Measurements from ENCODE around the gene LDAF1. TPM values are rescaled to one million over a fixed set of nuclear protein-coding genes. Genes with fewer than 3 reads are reported as not detected.
A peak's percentile ranks its signal among the peaks of the same experiment; 100 is the strongest.

The LDAF1 gene
- total and polyA plus RNA-seq, 4 donors = 10.4 to 45.6 (median 20.4) TPM

GRCh38 chr16:21128991-21129390 is 29.5 kb upstream of the LDAF1 start:
- Histone ChIP-seq H3K9me3 (ENCODE audit: control insufficient read depth in 4 of 4, insufficient read depth in 3 of 4, low read length in 3 of 4) (no peaks in the 10 kb centered on the region), H3K9ac (ENCODE audit: insufficient read depth in 1 of 2, low read length in 2 of 2) (no peak overlapping the region), H3K4me3 (no peak overlapping the region), H3K27me3 (ENCODE audit: control insufficient read depth in 3 of 3, insufficient read depth in 3 of 3, low read length in 2 of 3) (no peaks in the 10 kb centered on the region), H3K27ac (ENCODE audit: low read depth in 1 of 2, low read length in 1 of 2) (no peak overlapping the region), H3K36me3 (ENCODE audit: control insufficient read depth in 4 of 4, insufficient read depth in 4 of 4, low read length in 4 of 4) (no peaks in the 10 kb centered on the region), H3K4me1 (ENCODE audit: control insufficient read depth in 5 of 5, insufficient read depth in 5 of 5, low read length in 5 of 5) (no peaks in the 10 kb centered on the region)
- WGBS, 2 donors = 87 to 90% methylated on average over 6 of the region's 6 CpGs
- TF ChIP-seq CTCF (IDR thresholded peaks at IDR 0.05; ENCODE audit: control extremely low read depth, extremely low read depth) = no peak
- no peak for DNase-seq
- no peak for ATAC-seq (ENCODE audit: insufficient read depth, low FRiP score)

DNA sequence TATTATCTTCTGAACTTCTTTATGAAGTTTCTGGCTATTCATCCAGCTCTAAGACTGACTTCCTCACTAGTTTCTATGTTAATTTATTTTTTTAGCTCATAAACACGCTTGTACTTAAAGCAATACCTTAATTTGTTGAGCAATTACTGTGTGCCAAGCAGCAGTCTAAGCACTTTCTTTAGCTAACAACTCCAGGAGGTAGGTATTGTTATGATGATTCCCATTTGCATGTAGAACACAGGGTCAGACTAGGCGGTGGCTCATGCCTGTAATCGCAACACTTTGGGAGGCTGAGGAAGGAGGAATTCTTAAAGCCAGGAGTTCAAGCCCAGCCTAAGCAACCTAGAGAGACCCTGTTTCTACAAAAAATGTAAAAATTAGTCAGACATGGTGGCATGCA is 27.7 kb upstream of the LDAF1 start:
- H3K27ac ChIP-seq (ENCODE audit: low read depth in 1 of 2, low read length in 1 of 2) = no peak overlapping the region
- no peaks in the 10 kb centered on the region for H3K27me3 ChIP-seq (ENCODE audit: control insufficient read depth in 3 of 3, insufficient read depth in 3 of 3, low read length in 2 of 3)
- H3K9me3 ChIP-seq (ENCODE audit: control insufficient read depth in 4 of 4, insufficient read depth in 3 of 4, low read length in 3 of 4) = no peaks in the 10 kb centered on the region
- no peak for ATAC-seq (ENCODE audit: insufficient read depth, low FRiP score)
- 88 to 90% methylated on average over 3 of the region's 3 CpGs for WGBS, 2 donors
- TF ChIP-seq CTCF (IDR thresholded peaks at IDR 0.05; ENCODE audit: control extremely low read depth, extremely low read depth) = no peak
- no peak overlapping the region for H3K4me3 ChIP-seq
- H3K36me3 ChIP-seq (ENCODE audit: control insufficient read depth in 4 of 4, insufficient read depth in 4 of 4, low read length in 4 of 4) = no peaks in the 10 kb centered on the region
- no peak for DNase-seq
- H3K9ac ChIP-seq (ENCODE audit: insufficient read depth in 1 of 2, low read length in 2 of 2) = no peak overlapping the region
- H3K4me1 ChIP-seq (ENCODE audit: control insufficient read depth in 5 of 5, insufficient read depth in 5 of 5, low read length in 5 of 5) = no peaks in the 10 kb centered on the region

DNA sequence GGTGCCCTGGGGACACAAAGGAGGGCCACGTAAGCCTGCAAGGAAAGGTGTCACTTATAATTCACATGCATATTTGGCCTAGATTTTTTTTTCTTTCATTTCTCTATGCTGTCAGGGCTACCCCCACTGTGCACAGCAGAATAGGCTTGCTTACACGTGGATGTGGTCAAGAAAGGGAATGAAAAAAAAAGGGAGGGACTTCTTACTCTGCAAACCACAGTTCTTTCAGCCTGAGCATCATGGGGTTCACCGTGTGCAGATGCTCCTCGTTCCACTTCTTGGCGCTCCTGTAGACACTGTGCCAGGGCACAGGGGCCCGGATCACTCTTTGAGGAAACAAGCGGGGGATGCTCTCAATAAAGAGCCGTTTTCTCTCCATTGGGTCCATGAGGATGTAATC is 24.4 kb upstream of the LDAF1 start:
- Histone ChIP-seq H3K27me3 (ENCODE audit: control insufficient read depth in 3 of 3, insufficient read depth in 3 of 3, low read length in 2 of 3) (no peaks in the 10 kb centered on the region), H3K4me3 (no peak overlapping the region), H3K9me3 (ENCODE audit: control insufficient read depth in 4 of 4, insufficient read depth in 3 of 4, low read length in 3 of 4) (no peaks in the 10 kb centered on the region), H3K36me3 (ENCODE audit: control insufficient read depth in 4 of 4, insufficient read depth in 4 of 4, low read length in 4 of 4) (no peaks in the 10 kb centered on the region), H3K27ac (ENCODE audit: low read depth in 1 of 2, low read length in 1 of 2) (no peak overlapping the region), H3K9ac (ENCODE audit: insufficient read depth in 1 of 2, low read length in 2 of 2) (no peak overlapping the region), H3K4me1 (ENCODE audit: control insufficient read depth in 5 of 5, insufficient read depth in 5 of 5, low read length in 5 of 5) (no peaks in the 10 kb centered on the region)
- 85 to 86% methylated on average over 8 of the region's 8 CpGs for WGBS, 2 donors
- TF ChIP-seq CTCF (IDR thresholded peaks at IDR 0.05; ENCODE audit: control extremely low read depth, extremely low read depth) = no peak
- ATAC-seq (ENCODE audit: insufficient read depth, low FRiP score) = no peak
- no peak for DNase-seq

DNA sequence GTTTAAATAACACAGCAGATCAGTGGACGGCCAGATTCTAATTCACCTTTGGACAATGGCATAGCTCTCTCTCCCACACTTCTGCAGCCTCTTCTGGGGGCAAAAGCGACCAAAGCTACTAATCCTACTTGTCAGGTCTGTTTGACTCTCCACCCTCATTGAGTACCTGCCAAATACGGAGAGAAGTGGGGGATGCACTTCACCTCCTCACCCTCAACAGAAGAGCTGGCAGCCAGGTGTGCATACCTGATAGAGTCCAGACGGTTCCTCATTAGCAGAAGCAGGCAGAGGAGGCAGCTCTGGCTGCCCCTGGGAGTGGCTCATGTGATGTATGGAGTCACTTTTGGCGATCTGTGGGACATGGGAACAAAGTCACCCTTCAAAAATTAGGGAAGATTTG is 12.7 kb upstream of the LDAF1 start:
- no peak for ATAC-seq (ENCODE audit: insufficient read depth, low FRiP score)
- no peaks in the 10 kb centered on the region for H3K9me3 ChIP-seq (ENCODE audit: control insufficient read depth in 4 of 4, insufficient read depth in 3 of 4, low read length in 3 of 4)
- H3K27me3 ChIP-seq (ENCODE audit: control insufficient read depth in 3 of 3, insufficient read depth in 3 of 3, low read length in 2 of 3) = no peaks in the 10 kb centered on the region
- H3K36me3 ChIP-seq (ENCODE audit: control insufficient read depth in 4 of 4, insufficient read depth in 4 of 4, low read length in 4 of 4) = no peaks in the 10 kb centered on the region
- no peak overlapping the region for H3K9ac ChIP-seq (ENCODE audit: insufficient read depth in 1 of 2, low read length in 2 of 2)
- no peak overlapping the region for H3K4me3 ChIP-seq
- TF ChIP-seq CTCF (IDR thresholded peaks at IDR 0.05; ENCODE audit: control extremely low read depth, extremely low read depth) = no peak
- WGBS, 2 donors = 52 to 66% methylated on average over 5 of the region's 5 CpGs
- DNase-seq = peak; percentile 8 to 29 (median 26)
- peaks cover 0 to 9% (median 0%) of the 10 kb centered on the region in 5 donors for H3K4me1 ChIP-seq (ENCODE audit: control insufficient read depth in 5 of 5, insufficient read depth in 5 of 5, low read length in 5 of 5)
- H3K27ac ChIP-seq (ENCODE audit: low read depth in 1 of 2, low read length in 1 of 2) = no peak overlapping the region

All from lung (tissue), 12 donors.